Stimulated activated CD4-positive, alpha-beta T cell treated with anti-CD3 and anti-CD28 coated beads, TNF-alpha, amount 100 ng/mL, for 48 hours (primary cell): ENCODE results near the gene APOB.

Experiments used
- DNase-seq, 3 donors: peaks; one replicate each; pipeline ENCODE4 v3.0.0-alpha.2; 2020; ENCODE audit warnings: low read depth in 3 of 3

Gene APOB

DNA sequence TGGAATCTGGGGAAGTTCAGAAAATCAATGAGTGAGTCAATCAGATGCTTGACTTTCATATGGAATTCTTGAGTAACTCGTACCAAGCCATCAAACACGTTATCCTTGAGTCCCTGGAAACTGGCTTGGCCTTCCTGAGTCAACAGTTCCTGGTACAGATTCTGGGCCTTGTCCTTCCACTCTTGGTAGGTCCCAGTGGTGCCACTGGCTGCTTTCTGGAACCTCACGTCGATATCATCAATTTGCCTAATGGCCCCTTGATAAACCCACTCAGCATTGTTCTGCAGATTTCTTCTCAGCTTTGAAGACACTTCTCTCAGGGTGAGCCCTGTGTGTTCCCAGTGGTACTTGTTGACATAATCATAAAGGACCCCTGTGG, 41.1 kb downstream of the APOB start:
- DNase-seq, result no peak

DNA sequence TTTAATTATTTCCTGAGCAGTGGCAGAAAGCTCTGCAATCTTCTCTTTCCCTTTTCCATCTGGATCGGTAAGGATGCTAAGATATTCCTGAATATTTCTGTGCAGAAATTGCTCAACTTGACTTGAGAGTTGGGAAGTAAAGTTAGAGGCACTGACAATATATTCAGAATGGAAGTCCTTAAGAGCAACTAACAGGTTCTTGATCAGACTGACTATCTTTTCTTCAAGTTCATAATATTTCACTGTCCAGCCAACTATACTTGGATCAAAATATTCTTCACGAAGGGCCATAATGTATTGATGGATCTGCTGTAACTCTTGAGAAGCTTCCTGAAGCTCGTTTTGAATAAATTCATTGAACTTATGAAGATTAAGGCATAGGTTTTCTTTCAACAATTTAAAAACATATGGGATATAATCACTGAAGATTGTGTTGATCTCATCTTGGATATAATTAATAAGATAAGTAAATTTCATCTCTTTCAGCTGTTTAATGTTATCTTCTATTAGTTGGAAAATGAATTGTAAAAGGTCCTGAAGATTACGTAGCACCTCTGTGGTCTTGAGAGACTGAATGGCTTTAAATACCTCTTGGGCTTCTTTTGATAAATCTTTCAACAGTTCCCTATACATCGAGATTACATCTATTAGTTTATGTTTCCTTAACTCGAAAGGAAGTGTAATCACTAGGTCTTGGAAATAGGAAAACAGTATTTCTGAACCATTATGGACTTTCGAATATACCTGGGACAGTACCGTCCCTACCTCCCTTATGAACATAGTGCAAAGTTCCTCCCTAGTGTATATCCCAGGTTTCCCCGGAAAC, 41.7 kb downstream of the APOB start:
- DNase-seq, result no peak

- no peak for DNase-seq
Measured at GRCh38 chr2:21001225-21001946, 42.5 kb downstream of the APOB start.

DNA sequence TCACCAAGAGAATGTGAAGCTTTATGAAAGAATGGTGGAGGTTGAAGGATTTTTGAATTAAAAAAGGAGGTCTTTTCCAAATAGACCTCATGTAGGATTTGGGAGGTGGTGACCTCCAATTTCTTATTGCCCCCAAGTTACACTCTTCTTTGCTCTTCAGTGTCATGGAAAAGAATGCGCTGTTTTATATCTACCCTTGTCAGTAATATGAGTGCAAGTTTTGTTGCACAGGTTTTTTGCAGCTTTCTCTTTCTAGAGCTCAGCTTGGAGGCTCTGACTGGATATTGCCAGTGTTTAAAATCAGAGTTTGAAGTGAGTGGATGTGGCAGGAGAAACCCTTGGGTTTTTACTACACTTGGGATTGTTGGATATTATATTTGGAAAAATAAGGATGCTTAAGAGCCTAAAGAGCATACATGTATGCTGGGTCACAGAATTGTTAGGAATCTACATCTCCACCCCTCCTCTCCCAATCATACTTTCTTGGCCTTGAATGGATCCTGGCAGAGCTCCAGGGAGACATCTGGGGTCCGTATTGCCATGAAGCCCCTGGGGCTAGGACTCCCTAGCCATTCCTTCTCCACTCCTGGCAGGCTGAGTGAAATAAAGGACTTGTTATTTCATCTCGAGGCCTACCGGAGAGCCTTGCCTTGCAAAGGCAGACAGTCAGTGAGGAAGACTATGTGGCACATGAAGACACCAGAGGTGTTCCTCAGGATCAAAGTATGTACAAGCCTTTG, 43.8 kb downstream of the APOB start:
- DNase-seq, result no peak

- DNase-seq, result no peak
Measured at GRCh38 chr2:20998972-20999905, 44.6 kb downstream of the APOB start.

DNA sequence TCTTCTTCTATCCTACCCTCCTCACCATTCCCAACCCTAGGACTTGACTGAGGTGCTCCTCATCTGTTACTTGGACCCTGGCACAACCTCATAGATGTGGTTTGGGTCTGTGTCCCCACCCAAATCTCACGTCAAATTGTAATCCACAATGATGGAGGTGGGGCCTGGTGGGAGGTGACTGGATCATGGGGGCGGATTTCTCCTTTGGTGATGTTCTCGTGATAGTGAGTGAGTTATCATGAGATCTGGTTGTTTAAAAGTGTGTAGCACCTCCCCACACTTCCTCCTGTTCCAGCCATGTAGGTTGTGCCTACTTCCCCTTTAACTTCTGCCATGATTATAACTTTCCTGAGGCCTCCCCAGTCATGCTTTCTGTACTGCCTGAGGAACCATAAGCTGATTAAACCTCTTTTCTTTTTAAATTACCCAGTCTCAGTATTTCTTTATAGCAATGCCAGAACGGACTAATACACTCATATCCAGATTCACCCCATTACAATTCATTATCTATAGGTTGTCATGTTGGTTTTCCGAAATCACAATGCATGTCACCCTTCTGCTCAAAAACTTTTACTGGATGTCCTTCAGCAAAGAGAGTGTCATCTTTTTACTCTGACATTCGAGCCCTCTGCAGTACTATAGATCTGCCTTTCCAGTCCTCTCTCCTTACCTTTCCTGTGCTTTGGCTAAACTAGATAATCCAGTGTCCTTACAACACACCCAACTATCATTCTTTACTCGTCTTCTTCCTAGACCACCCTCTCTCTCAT, 45.7 kb downstream of the APOB start:
- no peak for DNase-seq

DNA sequence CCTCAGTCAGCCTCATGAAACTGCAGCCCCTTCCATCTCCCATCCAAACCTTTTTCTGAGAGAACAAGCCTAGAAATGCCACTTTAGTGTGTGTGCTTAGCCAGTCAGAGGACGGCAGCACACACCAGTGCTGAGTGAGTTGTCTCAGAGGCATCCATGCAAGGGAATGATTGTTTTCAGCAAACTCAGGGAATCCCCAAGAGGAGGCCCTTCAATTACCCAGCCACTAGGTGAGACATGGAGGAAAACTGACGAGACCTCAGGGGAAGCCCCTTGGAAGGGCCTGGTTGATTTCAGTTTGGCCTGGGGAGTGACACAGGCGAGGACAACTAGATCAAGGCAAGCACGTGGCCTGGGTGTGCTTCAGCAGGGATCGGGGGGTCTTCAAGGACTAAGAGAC, 49.7 kb downstream of the APOB start:
- DNase-seq, result no peak

- DNase-seq, result no peak
Measured at GRCh38 chr2:20992201-20992711, 51.6 kb downstream of the APOB start.

GRCh38 chr2:20990442-20991430, 53.1 kb downstream of the APOB start:
- no peak for DNase-seq

DNA sequence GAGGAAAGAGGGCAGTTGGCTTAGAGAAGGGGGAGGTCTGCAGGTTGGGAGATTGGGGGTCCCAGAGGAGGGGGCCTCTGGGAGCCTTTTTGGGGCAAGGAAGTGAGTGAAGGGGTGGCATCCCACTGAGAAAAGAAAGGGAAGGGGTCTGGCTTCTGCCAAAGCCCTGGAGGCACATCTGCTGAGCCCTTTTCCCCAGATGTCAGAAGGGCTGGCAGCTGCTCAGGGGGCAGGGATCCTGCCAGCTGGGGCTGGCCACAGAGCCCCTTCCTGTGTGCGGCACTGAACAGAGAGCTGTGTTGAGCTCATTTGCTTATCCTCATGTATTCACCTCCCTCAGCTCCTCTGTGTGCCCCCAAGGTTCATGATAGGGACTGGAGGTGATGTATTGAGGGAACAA, 54.5 kb downstream of the APOB start:
- no peak for DNase-seq

DNA sequence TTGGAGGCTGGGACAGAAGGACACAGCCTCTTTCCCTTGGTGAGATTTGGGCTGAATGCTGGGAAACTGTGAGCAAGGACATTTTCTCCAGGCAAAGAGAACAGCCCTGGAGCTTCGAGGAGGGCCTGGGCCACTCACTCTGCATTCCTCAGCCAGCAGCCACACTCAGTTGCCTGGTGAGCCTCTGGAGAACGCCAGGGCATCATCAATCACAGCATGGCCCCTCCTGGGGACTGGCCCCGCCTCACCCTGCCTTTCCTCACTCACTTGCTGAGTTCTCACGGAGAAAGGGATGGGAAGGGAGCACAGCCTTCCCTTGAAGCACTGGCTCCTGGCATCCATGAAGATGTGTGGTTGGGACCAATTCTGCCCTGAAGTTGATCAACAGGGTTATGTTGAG, 55.0 kb downstream of the APOB start:
- no peak for DNase-seq

- no peak for DNase-seq
Measured at GRCh38 chr2:20986024-20986939, 57.6 kb downstream of the APOB start.

- DNase-seq, result no peak
Measured at GRCh38 chr2:20985062-20985461, 58.8 kb downstream of the APOB start.

GRCh38 chr2:20984408-20984807, 59.5 kb downstream of the APOB start:
- DNase-seq, result no peak

DNA sequence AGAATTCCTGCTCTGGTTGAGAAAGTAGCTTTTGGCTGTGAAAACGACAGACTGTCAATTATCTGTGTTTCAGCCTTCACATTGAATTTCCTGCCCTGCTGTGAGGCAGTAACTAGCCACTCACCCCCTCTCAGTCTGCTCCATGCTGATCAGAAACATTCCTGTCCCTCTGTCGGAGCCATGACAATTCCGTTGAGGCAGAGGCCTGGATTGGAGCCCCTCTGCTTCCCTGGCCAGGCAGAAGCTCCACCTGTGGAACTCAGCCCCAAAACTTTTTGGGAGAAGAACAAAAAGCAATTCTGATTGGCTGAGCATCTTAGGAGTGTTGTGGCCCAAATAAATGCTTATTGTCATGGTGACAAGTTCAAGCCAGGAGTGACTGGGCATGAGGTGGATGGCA, 60.0 kb downstream of the APOB start:
- DNase-seq, result no peak

DNA sequence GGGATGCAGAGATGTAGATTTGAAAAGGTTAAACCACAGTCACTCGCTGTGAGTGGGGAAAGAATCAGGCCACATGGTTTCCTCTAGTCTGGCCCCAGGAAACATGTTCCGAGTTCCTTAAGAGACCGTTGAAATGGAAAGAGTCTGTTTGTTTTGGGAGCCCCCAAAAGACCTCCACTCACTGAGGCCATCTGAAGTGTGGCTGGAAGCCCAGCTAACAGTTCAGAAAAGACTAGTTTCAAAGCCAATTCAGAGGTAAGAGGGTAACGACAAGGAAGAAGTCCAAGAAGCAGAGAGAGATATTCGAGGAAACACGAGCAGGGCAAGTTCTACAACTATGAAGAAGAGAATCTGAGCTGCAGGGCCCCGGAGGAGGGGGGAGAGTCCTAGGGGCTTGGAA, 61.0 kb downstream of the APOB start:
- no peak for DNase-seq

- DNase-seq, result no peak
Measured at GRCh38 chr2:20977520-20978180, 66.2 kb downstream of the APOB start.

GRCh38 chr2:20976527-20976926, 67.3 kb downstream of the APOB start:
- no peak for DNase-seq
